Astrocyte of the cerebellum (primary cell): ENCODE data around the gene SNRNP27.

Experiments used
- DNase-seq: peaks from one replicate; pipeline ENCODE4 v3.0.0-alpha.2; 2011; ENCODE audit warnings: low read depth
- H3K4me3 ChIP-seq: 2 replicates; pipeline ENCODE4 v1.5.1; 2011; ENCODE audit warnings: mild to moderate bottlenecking, low read depth, low read length, moderate library complexity
- CTCF ChIP-seq: IDR thresholded peaks from 2 replicates; pipeline ENCODE4 v1.5.1; 2012; ENCODE audit warnings: low read length, low read depth, moderate library complexity, mild to moderate bottlenecking; ENCODE audit errors: missing control alignments
- in situ Hi-C: cut with HindIII; loops from 2 replicates; pipeline ENCODE4 v1.10.0; 2017; ENCODE audit warnings: low sequenced_read_pairs

The SNRNP27 gene

GRCh38 chr2:69932596-69932922 lies 38.8 kb downstream of the SNRNP27 start:
- in situ Hi-C loops = loop anchor here (10.0 kb wide), 1 partner anchor 212 kb away; no protein-coding TSS in a partner anchor
- no peak for TF ChIP-seq CTCF
- no peak overlapping the region for H3K4me3 ChIP-seq
- no peak for DNase-seq

GRCh38 chr2:69933254-69933828 lies 39.6 kb downstream of the SNRNP27 start:
- DNase-seq = no peak
- in situ Hi-C loops = loop anchor here (10.0 kb wide), 1 partner anchor 211 kb away; no protein-coding TSS in a partner anchor
- no peak overlapping the region for H3K4me3 ChIP-seq
- TF ChIP-seq CTCF = no peak

- TF ChIP-seq CTCF = no peak
- H3K4me3 ChIP-seq = no peak overlapping the region
- DNase-seq = peak; percentile 18
- in situ Hi-C loops = loop anchor here (10.0 kb wide), 1 partner anchor 211 kb away; no protein-coding TSS in a partner anchor
These were observed 40.3 kb downstream of the SNRNP27 start for GRCh38 chr2:69933839-69934613.

- H3K4me3 ChIP-seq = no peak overlapping the region
- no peak for TF ChIP-seq CTCF
- in situ Hi-C loops = loop anchor here (10.0 kb wide), 1 partner anchor 210 kb away; no protein-coding TSS in a partner anchor
- no peak for DNase-seq
These were observed 40.8 kb downstream of the SNRNP27 start for GRCh38 chr2:69934614-69934908.

- no peak for DNase-seq
- no peak for TF ChIP-seq CTCF
- in situ Hi-C loops = loop anchor here (10.0 kb wide), 1 partner anchor 210 kb away; no protein-coding TSS in a partner anchor
- no peak overlapping the region for H3K4me3 ChIP-seq
These were observed 41.3 kb downstream of the SNRNP27 start for GRCh38 chr2:69935011-69935410.

- no peak for DNase-seq
- TF ChIP-seq CTCF = no peak
- no peak overlapping the region for H3K4me3 ChIP-seq
- in situ Hi-C loops = loop anchor here (10.0 kb wide), 1 partner anchor 208 kb away; no protein-coding TSS in a partner anchor
These were observed 43.1 kb downstream of the SNRNP27 start for GRCh38 chr2:69936906-69937305.
